HL-60/S4 treated with phorbol 12-myristate 13-acetate at 8.2 ng/mL for 4 days and 3 days (cell line): ENCODE data around the gene PSME1.
"Not testable (repeated sequence)": the region's sequence is repeated elsewhere in the genome, so short reads cannot be mapped to it uniquely, and the experiment has no call there.

Experiments used
- in situ Hi-C: fragments of 300-500 bp; cut with MboI; formaldehyde crosslinking; loops from 2 replicates; pipeline ENCODE4 v1.15.0; 2022; ENCODE audit warnings: low sequenced_read_pairs

Gene PSME1

DNA sequence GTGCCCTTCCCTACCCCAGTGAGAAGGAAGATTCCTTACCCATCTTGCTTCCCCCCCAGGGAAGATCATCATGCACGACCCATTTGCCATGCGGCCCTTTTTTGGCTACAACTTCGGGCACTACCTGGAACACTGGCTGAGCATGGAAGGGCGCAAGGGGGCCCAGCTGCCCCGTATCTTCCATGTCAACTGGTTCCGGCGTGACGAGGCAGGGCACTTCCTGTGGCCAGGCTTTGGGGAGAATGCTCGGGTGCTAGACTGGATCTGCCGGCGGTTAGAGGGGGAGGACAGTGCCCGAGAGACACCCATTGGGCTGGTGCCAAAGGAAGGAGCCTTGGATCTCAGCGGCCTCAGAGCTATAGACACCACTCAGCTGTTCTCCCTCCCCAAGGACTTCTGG lies 32.5 kb upstream of the PSME1 start:
- in situ Hi-C loops, result no loop called here

DNA sequence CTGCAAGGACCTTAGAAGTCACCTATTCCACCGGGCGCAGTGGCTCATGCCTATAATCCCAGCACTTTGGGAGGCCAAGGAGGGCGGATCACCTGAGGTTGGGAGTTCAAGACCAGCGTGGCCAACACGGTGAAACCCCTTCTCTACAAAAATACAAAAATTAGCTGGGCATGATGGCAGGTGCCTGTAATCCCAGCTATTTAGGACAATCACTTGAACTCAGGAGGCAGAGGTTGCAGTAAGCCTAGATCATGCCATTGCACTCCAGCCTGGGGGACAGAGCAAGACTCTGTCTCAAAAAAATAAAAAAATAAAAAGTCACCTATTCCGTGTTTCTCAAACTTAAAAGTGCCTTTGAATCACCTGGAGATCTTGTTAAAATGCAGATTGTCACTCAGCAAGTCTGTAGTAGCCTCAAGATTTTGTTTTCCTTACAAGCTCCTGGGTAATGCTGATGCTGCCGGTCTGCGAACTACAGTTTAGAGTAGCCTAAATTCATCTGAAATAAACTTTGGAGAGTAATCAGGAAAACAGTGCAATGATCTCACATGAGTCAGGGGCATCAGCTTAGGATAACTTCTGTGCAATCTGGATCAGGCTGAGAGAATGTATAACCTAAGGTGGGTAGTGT lies 30.3 kb upstream of the PSME1 start:
- in situ Hi-C loops, result not testable (repeated sequence)

DNA sequence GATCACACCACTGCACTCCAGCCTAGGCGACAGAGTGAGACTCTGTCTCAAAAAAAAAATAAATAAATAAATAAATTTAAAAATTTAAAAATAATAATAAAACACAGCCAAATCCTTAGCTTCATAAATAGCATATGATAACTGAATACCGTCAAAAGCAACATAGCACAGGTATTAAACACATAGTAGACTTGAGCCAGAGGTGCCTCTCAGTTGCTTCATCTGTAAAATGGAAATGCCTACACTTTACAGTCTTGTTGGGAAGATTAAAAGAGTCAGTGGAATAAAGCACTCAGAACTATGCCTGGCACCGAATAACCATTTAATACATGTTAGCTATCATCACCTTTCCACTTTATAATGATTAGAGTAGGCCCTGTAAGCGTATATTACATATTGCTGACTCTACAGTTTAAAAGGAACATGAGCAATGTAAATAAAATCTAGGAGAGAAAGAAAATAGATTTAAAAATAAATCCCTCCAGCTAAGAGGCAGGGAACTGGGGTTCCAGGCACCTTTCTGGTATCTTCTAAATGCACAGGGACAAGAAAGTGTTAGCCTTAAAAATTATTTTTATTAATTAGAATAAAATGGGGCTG lies 29.2 kb upstream of the PSME1 start:
- in situ Hi-C loops, result no loop called here

DNA sequence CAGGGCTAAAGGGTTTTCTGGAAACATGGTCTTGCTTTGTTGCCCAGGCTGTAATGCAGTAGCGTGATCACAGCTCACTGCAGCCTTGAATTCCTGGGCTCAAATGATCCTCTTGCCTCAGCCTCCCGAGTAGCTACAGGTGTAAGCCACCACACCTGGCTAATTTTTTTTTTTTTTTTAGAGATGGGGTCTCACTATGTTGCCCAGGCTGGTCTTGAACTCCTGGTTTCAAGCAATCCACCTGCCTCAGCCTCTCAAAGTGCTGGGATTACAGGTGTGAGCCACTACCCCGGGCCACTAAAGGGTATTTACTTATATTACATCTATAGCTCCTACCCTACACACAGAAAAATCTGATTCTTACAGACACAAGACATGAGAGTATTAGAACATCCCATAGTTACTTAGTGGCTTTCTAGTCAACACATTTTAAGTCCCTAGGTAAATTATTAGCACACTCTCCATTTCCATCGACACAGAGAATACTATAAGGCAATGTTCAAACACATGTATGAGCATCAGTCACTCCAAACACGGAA lies 27.6 kb upstream of the PSME1 start:
- in situ Hi-C loops, result no loop called here

DNA sequence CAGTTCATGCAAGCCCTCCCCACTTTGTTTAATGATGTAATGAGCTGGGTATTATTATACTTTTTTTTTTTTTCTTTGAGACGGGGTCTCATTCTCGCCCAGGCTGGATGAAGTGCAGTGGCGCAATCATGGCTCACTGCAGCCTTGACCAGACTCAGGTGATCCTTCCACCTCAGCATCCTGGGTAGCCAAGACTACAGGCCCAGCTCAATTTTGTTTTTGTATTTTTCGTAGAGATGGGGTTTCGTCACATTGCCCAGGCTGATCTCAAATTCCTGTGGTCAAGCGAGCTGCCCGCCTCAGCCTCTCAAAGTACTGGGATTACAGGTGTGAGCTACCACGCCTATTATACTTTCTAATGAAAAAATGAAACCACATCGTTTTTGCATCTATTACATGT lies 25.9 kb upstream of the PSME1 start:
- in situ Hi-C loops, result no loop called here

DNA sequence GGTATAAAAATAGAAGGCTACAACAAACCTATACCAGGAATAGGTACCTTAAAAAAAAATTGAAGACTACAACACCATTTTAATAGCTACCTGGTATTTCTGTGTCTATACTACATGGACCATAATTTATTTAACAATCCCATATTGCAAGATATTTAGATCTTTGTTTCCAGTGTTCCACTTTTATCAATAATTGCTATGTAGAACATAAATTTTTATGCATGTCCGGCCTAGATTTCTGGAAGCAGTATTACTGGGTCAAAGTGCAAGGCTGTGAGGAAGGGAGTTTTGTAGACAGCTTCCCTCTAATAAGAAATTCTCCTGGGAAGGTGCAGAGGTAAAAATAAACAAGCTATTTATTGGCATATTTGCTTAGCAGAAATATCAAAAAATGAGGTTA lies 25.5 kb upstream of the PSME1 start:
- in situ Hi-C loops, result no loop called here

DNA sequence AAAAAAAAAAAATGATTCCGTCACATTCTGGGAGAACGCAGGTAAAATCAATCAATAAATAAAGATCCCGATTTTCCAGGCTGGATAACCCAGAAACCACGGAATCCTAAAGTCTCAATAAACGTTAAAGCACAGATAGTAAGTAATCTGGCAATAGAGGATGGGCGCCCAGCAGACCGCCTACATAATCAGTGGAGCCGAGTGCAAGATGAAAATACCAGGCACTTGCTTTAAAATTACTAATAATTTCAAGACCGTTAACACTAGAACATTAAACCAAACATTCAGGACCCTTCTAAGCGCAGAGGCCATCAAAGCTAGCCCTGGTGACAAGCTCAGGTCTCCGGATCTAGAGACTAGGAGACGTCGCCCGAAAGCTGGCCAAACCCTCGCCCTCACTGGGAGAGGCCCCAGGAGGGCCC lies 22.6 kb upstream of the PSME1 start:
- in situ Hi-C loops, result no loop called here

DNA sequence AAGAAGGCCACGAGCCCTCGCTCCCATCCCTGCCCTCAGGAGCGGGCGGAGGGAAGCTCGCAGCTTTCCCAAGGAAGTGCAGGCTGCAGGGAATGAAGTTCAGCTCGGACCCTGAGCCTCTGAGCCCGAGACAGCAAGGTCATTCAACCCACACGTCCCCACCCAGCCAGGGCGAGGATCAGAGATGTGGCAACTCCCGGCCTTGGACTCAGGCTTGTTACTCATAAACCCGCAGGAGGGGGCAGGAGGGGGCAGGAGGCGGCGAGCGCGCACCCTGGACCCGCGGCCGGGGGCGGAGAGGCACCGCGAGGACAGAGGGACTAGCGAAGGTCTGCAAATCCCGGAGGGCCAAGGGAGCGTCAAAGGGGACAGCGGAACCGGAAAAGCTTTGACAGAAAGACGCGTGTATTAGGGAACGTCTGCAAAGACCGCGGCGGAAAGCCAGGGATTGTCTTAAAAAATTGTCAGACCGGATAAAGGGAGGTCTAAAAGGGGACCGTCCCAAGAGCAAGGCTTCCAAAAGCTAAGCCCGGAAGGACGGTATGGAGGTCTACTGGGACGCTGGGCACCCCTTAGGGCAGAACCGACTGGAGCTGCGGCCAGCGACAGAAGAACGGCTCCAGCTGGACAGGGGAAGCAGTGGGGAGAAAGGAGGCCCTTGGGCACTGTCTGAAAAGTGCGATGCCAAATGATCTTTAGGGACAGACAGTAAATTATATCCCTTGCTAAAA lies 22.0 kb upstream of the PSME1 start:
- in situ Hi-C loops, result no loop called here

DNA sequence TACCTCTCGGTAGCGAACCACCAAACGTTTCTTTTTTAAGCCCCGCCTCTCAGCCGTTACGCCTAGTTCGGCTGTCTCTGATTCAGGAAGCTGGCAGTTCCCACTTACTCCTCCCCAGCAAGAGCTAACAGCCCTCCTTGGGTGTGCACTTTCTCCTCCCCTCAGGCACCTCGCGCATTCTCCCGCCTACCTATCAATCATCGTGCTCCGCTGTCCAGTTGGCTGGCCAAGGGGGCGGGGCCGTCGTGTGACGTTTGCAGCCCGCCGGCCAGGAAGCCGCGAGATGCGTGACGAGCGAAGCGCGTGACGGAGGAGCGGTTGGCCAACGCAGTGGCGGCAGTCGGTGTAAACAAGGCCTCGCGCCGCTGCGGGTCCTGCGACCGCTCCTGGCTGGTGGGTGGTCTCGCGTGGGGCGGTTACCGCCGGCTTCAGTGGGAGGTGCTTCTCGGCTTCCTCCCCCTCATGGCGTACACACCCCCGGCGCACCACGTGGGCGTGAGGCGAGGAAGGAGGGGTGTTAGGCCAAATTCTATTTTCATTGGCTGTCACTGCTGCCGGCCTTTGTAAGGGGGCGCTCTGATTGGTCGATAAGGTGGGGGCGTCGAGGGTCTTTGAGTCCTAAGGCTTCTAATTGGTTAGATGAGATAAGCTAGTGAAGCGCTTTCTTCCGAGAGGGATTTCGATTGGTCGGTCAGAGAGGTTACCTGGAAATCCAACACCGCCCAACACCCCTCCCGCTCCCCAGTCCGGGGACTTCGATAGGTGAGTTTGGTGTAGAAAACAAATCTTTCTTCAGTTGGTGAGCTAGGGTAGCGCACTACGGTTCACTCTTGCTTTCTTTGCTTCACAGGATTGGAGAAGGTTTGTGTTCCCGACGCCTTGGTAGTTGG lies 21.2 kb upstream of the PSME1 start, which contains the start of the genes DCAF11 and NRL:
Gene DCAF11 (plus strand): TSS at position 246 of the 890 bp plus-strand sequence. CDS start 818 bp downstream, outside the sequence.
Gene NRL (minus strand): TSS at position 418 of the 890 bp plus-strand sequence. CDS start 32,101 bp downstream, outside the sequence.
- in situ Hi-C loops, result no loop called here

DNA sequence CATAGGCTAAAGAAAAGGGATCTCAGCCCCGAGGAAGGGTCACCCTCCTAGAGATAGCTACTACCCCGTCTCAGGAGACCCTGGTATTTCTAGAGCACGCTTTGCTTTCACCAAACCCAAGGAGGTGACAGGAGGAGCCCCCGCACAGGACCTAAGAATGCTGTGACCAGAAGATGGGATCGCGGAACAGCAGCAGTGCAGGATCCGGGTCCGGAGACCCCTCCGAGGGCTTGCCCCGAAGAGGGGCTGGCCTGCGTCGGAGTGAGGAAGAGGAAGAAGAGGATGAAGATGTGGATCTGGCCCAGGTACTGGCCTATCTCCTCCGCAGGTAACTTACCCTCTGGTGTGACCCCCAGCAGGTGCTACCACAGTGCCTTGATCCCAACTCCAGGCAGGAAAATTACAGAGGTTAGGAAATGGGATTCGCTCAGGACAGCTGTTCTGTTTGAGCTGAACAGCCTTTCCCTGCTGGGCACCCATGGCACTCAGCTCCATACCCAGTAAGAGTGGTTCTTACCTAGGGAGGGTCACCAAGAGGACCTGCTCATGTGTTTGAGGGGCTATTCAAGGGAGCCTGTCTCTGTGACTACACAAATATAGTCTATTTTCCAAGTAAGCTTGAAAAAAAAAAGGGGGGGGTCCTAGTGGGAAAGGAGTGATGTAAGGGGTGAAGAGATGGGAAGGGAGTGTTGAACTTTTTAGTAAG lies 20.4 kb upstream of the PSME1 start:
- in situ Hi-C loops, result no loop called here

DNA sequence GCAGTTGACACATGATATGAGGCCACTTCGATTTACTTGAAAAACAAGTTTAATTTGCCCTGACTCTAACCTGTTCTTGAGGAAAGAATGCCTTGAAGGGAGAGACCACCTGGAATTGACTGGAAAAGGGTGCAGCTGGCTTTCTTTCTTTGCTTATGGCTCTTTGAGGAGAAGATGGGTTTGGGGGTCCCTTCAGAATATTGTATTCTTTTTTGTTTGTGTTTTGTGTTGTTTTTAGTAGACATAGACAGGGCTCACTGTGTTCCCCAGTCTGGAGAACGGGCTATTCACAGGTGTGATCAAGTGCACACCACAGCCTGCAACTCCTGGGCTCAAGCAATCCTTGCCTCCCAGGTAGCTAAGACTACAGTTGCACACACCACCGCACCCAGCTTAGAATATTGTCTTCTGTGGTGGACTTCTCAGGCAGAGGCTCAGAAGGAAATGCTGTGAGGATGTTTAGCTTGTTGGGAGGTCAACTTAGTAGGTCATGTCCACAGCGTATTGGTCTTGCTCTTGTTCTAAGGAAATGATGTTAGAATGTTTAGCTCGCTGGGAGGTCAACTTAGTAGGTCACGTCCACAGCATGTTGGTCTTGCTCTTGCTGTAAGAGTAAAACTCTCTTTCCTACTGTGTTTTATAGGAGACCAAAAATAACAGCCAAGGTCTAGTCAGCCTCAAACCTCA lies 19.7 kb upstream of the PSME1 start:
- in situ Hi-C loops, result no loop called here

DNA sequence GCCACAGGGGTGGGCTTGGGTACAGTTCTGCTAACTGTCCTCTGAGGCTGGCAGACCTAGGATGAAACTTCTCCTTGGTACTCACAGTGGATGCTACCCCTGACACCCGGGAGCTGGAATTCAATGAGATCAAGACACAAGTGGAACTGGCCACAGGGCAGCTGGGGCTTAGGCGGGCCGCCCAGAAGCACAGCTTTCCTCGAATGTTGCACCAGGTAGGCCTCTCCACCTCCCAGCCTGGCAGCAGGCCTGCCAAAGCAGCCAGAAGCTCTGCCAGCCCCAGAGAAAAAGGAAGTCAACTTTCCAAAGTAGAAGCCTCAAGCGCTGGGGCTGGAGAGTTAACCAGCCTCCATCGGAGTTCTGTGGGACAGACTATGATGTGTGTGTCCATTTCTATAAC lies 18.8 kb upstream of the PSME1 start:
- in situ Hi-C loops, result no loop called here

DNA sequence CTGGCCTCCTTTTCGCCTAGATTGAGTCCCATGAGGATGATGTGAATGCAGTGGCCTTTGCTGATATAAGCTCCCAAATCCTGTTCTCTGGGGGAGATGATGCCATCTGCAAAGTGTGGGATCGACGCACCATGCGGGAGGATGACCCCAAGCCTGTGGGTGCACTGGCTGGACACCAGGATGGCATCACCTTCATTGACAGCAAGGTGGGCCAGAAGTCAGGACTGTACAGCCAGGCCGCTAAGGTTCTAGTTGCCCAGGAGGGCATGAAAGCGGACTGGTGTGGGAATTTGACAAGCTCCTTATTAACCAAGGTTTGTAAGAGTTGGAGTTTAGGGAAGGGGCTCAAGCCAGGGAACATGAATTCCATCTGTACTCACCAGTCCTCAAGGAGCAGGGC lies 16.3 kb upstream of the PSME1 start:
- in situ Hi-C loops, result no loop called here

DNA sequence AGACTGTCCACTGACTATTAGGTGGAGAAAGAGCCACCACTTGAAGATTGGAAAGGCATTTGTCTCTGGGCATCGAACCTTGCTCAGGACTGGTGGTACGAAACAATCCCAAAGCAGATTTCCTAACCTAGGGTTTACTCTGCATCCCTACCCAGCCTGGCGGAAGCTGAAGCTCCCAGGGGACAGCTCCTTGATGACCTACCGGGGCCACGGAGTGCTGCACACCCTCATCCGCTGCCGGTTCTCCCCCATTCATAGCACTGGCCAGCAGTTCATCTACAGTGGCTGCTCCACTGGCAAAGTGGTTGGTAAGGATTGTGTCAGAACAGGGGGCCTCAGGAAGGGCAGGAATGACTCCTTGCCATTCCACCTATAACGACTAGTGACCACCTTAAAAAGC lies 14.8 kb upstream of the PSME1 start:
- in situ Hi-C loops, result no loop called here

DNA sequence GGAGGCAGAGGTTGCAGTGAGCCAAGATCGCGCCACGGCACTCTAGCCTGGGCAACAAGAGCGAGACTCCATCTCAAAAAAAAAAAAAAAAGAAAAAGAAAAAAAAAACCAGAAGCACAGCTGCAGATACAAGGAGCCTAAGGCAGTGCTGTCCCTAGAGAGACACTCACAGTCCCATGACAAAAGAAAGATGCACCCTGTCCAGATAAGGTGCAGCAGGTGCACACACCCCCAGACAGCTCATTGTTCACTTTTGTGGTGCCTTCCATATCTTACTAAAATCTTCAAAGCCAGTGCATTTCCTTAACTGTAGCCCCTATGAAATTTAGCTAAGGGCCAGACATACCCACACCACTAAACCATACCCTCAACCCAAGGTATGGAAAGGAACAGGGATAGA lies 13.6 kb upstream of the PSME1 start:
- in situ Hi-C loops, result no loop called here

DNA sequence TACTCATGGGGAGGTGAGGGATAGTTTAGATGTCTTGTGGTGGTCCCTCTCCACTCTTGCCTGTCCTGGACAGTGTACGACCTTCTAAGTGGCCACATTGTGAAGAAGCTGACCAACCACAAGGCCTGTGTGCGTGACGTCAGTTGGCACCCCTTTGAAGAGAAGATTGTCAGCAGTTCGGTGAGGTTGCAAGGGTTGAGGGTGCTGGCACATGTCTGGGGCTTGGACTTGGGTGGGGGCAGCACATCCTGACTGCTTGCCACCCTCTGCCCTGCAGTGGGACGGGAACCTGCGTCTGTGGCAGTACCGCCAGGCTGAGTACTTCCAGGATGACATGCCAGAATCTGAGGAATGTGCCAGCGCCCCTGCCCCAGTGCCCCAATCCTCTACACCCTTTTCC lies 13.1 kb upstream of the PSME1 start:
- in situ Hi-C loops, result no loop called here

DNA sequence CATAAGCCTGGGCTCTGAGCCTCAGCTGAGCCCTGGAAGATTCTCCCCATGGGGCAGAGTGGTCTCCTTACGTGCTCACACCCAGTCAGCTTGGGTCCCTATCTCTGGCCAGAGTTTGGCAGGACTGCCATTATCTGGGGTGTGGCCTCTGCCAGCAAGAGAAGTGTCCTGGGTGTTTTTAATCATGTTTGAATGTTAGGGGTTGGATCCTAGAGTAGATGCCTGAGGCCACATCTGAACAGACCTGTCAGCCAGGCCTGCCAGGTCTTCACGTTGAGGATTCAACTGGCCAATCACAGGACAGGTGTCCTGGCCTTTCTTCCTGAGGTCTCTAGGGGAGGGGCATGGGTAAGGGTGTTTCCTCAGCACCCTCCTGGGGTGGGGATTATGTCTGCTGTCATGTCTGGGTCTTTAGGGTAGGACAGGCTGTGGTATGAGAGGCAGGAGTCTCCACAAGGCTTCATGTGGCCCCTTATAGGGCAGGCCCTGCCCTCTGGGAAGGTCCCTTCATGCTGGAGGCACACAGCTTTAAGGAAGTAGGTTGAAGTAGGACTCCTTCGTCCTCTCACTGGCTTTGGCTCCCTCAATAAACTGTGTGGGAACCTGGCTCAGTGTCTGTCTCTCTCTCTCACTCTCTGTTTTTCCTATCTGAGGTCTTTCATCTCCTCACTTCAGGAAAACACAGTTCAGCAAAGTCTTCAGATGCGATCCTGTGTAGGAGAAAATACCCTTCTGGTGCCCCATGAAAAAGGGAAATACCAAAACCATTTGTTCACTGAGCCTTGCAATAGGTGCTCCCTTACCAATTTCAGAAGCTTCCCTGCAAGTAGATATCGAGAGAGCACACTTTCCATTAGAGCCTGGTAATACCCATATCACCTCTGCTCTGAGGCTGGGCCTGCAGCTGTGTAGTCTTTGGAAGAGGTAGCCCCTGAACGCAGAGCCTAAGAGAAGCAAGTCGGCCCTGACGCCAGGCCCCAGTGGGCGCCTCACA lies 12.3 kb upstream of the PSME1 start:
- in situ Hi-C loops, result no loop called here

DNA sequence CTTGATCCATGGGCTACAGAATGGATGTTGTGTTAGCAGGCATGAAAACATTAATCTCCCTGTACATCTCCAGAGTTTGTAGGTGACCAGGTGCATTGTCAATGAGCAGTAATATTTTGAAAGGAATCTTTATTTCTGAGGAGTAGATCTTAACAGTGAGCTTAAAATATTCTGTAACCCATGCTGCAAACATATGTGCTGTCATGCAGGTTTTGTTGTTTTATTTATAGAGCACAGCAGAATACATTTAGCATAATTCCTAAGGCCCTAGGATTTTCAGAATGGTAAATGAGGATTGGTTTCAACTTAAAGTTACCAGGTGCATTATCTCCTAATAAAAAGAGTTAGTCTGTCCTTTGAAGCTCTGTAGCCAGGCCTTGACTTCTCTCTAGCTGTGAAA lies 9.1 kb upstream of the PSME1 start:
- in situ Hi-C loops, result no loop called here
